ENCODE data around the gene MADD.
"Not testable (repeated sequence)": the region's sequence is repeated elsewhere in the genome, so short reads cannot be mapped to it uniquely, and the experiment has no call there.

The MADD gene

DNA sequence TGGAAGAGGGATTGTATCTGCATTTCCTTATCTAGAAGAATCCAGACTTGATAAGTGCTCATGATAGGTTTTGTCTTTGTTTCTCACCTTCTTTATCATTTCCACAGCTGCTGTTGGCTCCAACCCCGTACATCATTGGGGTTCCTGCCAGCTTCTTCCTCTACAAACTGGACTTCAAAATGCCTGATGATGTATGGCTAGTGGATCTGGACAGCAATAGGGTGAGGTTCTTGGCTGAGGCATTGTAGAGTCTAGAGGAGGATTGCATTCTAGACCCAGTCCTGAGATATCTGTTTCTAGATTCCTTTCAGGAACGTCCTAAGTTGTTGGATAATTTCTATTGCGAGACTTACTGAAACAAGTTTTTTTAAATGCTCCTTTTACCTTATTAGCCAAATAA, 8.1 kb downstream of the MADD start:
- no peak for DNase-seq

DNA sequence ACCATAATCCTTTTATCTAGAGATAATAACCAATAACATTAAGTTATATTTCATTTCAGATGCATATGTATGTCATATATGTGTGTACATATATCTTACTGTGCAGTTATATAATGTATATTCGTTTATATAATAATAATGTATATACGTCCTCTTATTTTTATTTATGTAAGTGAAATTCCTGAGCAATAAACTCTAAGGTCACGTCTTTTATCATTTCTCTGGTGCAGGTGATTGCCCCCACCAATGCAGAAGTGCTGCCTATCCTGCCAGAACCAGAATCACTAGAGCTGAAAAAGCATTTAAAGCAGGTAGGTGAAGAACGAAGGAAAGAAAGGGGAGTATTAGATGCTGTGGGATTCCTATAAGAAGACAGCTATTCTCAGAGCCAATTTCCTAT, 8.8 kb downstream of the MADD start:
- no peak for DNase-seq

DNA sequence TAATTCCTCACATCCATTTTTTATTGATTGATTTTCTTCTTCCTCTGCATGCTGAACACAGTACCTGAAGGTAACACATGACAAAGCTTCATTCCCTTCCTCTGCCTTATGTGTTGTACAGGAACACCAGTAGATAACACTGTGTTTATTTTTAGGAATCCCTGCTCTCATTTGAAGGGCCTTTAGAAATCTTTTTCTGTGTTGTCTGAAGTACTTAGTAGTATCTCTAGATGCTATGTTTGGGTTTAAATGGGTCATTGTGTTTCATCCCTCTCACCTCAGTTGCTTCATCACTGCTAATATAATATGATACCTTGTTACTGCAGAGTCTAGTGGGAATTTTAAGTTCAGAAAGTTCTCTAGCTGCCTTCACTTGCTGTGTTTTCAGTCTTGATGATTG, 10.2 kb downstream of the MADD start:
- no peak for DNase-seq

DNA sequence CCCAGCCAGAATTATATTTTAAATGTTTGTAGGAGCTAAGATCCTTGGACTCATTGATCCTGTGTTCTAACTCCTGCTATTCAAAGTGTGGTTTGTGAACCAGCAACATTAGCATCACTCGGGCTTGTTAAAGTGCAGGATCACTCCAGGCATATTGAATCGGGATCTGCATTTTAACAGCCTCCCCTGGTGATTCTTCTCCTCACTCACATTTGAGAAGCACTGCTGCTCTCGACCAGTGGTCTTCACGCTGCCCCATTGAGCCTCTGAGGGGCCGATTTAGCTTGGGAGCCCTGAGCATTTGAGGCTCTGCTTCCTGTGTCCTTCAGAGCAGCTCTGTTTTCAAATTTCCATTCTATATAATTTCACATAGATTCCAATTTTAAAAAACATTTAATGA, 10.9 kb downstream of the MADD start:
- no peak for DNase-seq

DNA sequence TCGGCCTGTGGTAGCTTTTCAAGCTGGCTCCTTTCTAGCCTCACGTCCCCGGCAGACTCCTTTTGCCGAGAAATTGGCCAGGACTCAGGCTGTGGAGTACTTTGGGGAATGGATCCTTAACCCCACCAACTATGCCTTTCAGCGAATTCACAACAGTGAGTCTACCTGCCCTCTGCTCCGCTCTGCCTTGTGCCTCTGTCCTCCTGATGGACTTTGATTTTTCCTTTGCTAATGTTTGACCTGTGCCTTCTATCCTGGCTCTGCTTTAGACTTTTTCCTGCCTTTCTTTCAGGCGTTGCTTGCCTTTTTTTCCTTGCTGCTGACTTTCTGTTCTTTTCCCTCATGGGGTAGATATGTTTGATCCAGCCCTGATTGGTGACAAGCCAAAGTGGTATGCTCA, 12.5 kb downstream of the MADD start:
- no peak for DNase-seq

DNA sequence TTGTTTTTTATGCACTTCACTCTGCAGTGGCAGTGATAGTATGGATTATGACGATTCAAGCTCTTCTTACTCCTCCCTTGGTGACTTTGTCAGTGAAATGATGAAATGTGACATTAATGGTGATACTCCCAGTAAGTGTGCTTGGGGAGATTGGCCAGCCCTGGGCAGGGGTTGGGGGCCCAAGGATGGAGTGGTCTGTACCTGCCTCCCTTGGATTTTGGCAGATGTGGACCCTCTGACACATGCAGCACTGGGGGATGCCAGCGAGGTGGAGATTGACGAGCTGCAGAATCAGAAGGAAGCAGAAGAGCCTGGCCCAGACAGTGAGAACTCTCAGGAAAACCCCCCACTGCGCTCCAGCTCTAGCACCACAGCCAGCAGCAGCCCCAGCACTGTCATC, 14.2 kb downstream of the MADD start:
- no peak for DNase-seq

DNA sequence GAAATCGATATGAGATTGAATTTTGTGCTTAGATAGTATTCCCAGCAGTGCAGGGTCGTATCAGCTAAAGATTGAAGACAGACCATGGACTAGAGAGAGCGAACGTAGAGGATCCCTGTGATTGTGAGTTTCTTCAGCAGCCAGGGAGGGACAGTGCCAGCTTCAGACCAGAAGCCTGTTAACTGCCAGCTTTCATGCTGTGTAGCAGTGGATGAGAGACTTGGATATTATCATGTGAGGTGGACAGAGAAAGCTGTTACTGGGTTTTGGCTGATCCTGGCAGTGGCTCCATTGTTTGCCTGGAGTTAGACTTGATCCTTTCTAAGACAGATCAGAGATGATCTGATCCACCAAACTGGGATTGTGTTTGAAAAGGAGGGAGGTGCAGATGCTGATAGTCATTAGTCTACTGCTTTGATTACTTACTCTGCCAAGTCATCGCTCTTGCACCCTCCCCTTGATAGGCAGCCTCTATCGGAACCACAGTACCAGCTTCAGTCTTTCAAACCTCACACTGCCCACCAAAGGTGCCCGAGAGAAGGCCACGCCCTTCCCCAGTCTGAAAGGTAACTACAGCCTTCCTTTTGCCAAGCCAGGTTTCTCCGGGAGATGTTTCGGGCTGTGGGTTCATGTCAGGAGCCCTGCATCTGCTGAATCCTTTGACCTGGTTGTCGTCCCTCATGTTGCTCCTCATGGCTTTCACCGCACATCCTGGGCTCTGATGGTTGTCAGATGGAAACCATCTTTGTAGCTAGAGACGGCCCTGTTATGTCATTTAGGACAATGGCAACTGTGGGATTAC, 16.2 kb downstream of the MADD start:
- no peak for DNase-seq

DNA sequence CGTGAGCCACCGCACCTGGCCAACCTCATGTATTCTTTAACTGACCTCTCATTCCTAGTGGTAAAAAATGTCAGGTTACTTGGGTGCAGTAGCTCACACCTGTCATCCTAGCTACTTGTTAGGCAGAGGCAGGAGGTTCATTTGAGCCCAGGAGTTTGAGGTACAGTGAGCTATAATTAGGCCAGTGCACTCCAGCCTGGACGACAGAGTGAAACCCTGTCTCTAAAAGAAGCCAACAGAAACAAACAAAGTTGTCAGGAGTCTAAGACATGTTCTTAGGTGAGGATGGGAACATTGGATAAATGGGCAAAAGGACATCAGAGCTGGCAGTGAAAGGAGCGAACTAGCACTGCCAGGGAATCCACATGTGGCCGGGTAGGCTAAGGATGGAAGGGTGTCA, 18.1 kb downstream of the MADD start:
- no peak for DNase-seq

DNA sequence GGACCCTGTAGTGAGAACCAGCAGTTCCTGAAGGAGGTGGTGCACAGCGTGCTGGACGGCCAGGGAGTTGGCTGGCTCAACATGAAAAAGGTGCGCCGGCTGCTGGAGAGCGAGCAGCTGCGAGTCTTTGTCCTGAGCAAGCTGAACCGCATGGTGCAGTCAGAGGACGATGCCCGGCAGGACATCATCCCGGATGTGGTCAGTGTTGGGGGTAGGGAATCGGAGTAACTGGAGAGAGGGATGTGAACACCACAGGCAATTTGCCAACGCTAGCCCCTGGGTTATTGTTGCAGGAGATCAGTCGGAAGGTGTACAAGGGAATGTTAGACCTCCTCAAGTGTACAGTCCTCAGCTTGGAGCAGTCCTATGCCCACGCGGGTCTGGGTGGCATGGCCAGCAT, 19.9 kb downstream of the MADD start:
- DNase-seq: no peak

DNA sequence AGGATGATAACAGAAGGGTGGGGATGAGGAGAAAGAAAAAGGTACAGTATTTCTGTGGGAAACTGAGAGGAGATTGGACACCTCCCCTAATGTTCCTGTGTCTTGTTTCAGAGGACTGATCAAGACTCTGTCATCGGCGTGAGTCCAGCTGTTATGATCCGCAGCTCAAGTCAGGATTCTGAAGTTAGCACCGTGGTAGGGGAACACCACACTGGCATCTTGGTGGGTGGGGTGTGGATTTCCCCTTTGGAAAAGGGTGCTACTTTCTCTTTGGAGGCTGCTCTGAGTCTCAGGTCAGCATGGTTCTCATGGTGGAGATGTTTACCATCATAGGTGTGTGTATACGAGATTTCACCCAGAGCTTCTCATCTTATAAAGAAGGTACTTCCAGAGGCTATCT, 25.5 kb downstream of the MADD start:
- no peak for DNase-seq

DNA sequence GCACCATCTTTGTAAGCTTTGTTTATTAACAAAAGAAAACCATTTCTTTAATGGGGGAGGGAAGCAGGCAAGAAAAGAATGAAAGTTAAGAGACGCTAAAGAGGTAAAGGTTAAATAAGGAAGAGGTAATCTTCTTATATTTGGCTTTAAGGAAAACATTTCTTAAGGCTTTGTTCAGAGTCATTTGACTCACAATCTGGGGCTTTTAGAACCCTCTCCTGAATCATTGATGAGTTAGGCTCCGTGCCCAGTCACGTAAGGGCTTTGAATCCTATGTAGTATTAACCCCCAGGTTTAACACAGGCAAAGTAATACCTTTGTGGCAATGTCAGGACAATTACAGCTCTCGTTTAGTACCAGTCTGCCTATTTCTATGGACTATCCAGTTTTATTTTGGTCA, 26.1 kb downstream of the MADD start:
- DNase-seq: no peak

DNA sequence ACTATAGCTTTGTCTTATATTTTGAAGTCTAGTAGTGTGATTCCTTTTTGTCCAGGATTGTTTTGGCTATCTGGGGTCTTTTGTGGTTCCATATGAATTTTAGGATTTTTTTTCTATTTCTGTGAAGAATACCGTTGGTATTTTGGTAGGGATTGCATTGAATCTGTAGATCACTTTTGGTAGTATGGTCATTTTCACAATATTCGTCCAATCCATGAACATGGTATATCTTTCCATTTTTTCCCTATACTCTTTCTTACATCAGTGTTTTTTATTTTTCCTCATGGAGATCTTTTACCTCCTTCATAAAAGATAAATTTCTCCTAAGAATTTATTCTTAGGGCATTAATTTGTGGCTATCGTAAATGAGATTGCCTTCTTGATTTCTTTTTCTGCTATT, 29.1 kb downstream of the MADD start:
- no peak for DNase-seq

DNA sequence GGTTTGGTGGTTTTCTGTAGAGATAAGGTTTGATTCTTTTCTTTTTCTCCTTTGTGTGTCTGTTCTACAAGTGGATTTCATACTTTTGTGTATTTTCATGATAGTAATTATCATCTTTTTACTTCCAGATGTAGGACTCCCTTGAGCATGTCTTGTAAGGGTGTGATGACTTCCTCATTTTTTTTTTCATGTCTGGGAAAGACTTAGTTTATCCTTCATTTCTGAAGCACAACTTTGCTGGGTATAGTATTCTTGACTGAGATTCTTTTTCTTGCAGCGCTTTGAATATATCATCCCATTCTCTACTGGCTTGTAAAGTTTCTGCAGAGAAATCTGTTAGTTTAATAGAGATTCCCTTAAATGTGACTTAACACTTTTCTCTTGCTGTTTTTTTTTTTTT, 32.9 kb downstream of the MADD start:
- DNase-seq: no peak

DNA sequence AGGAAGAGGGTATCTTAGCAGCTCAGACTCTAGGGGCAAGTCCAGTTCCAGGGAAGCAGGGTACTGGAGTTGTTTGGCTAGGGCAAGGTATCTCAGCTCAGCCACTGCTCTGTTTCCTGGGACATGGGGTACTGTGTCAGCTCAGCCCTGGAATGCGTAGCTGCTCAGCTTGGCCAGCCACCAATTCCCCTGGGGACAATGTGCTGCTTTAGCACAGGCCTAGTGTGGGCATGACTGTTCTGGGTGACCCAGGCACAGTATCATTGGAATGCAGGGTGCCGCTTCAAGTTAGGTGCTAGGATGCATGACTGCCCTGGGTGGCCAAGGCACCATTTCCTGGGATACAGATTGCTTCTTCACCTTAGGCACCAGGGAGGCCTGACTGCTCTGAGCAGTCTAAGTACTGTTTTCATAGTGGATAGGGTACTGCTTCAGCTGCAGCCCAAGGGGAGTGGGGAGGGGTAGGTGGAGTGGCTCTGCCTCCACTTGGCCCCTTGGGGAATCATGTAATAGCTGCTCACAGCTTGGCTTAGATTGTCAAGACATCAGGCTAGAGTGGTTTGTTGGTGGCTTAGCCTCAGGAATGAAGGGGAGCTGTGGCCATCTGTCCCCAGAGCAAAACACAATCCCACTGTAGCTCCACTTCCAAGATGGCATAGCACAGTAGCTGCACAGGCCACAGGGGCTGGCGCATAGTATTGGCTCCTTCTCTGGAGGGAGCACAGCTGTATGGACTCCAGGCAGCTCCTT, 36.0 kb downstream of the MADD start:
- DNase-seq: no peak

DNA sequence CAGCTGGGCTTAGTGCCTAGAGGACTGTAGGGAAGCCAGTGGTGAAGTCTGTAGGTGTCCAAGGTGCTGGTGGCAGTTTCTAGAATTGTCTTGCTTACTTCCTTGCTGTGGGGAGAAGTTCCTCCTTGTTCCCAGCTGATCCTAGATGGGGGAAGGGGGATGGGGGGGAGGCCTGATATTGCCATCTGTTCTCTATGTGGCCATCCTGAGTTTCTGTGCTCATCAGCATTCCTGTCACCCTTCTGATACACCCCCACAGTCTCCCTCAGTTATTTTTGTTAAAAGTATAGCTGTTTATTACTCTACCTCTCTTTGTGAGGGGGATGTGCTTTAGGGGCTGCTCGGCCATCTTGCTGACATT, 36.5 kb downstream of the MADD start:
- DNase-seq: no peak

DNA sequence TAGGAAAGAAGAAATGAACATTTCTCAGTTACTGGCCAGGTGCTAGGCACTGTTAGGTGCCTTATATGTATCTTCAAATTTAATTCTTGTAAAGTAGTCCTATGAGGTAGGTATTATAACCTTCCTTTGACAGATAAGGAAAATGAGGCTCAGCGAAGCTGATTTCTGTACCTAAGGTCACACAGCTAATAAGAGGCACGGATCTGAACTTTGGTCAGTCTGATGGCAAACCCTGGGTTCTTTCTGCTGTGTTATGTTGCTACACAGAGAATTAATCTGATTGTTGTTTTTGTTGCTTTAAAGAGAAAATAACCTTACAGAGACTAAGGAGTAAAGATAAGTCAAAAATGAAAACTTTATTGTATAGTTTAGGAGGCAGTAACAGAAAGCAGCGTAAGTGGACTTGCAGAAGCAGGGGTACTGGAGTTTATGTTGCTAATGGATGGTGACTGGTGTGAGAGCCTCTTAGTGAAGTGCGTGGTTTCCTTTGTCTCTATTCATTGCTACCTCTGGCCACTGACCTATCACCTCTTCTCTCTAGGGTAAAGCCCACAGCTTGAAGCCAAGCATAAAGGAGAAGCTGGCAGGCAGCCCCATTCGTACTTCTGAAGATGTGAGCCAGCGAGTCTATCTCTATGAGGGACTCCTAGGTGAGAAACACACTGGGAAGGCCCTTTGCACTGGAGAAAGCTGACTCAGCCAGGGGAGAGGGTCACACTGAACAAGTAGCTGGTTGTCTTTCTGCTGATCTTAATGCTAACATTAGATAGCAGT, 38.3 kb downstream of the MADD start:
- DNase-seq: no peak

DNA sequence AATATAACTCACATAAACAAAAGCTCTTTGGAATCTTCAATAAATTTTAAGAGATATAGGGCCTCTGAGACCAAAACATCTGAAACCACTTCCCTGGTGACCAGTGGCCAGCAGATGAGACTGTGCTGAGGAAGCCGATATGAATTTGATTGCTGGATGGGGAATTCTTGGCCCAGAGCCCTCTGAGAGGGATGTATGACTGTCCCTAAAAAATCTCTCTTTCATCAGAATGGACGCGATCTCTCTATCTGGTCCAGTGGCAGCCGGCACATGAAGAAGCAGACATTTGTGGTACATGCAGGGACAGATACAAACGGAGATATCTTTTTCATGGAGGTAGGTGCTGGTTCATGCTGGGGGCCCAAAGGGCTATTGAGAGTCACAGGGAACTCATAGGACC, 45.1 kb downstream of the MADD start:
- no peak for DNase-seq

DNA sequence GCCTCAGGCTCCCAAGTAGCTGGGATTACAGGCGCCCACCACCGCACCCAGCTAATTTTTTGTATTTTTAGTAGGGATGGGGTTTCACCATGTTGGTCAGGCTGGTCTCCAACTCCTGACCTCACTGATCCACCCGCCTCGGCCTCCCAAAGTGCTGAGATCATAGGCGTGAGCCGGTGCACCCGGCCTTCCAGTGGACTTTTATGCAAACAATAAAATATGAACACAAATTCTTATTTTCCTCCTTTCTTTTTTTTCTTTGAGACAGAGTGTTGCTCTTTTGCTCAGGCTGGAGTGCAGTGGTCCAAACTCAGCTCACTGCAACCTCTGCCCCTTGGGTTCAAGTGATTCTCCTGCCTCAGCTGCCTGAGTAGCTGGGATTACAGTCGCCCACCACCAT, 46.6 kb downstream of the MADD start:
- DNase-seq: not testable (repeated sequence)

DNA sequence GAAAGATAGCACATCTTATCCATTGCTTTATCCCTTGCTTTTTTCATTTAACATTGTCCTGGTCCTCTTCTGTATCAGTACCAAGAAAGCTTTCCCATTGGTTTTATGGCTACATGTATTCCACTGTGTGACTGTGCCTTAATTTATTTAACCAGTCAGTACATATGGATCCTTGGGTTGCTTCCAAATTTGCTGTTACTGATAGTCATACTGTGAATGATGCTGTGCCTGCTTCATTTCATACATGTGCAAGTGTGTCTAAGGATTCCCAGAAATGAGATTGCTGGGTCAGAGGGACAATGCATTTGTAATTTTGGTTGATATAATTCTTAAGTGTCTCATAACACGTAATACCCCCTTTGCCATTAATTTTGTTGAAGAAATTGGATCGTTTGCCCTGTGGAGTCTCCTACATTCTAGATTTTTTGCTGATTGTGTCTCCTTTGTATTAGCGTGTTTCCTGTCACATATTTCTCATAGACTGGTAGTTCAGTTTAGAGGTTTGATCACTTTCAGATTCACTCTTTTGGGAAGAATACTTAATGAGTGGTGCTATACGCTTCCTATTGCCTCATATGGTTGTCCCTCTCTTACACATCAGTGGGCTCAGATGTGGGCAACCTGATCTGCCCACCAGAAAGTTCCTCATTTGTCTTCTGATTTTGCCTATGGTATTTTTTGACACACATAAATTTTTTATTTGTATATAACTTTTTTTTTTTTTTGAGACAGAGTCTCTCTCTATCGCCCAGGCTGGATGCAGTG, 47.3 kb downstream of the MADD start:
- DNase-seq: no peak

DNA sequence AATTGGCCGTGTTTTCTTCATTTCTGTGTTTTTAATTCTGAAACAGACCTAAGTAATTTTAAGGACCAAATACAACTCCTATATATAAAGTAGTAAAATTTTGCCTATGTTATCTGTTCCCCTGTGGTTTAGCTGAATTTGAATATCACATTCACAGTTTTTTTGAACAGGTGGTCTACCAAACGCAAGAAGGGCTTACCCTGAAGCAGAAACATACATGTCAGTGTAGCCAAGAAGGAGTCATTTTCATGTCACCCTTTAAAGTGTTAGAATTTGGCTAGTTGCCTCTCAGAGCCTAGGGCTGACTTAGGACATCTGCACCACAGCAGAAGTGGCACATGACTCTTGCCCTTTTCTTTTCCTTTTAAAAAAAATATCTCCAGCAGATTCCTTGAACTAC, 48.2 kb downstream of the MADD start:
- DNase-seq: no peak

DNA sequence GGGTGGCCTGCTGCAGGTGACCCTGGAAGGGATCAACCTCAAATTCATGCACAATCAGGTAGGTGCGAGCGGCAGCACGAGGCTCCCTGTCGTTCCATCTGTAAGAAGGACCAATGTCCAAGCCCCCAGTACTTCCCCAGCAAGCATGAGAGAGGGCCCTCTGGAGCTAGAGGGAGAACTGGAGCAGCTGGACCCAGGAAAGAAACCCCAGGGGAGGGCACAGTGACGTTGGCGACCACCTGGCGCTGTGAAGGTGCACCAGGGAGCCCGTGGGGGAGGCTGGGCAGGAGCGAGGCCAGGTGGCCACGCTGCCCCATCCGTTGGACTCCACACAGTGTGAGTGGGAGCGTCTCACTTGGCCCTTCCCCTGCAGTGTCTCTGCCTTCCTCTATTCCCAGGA, 54.6 kb downstream of the MADD start:
- DNase-seq: no peak

DNA sequence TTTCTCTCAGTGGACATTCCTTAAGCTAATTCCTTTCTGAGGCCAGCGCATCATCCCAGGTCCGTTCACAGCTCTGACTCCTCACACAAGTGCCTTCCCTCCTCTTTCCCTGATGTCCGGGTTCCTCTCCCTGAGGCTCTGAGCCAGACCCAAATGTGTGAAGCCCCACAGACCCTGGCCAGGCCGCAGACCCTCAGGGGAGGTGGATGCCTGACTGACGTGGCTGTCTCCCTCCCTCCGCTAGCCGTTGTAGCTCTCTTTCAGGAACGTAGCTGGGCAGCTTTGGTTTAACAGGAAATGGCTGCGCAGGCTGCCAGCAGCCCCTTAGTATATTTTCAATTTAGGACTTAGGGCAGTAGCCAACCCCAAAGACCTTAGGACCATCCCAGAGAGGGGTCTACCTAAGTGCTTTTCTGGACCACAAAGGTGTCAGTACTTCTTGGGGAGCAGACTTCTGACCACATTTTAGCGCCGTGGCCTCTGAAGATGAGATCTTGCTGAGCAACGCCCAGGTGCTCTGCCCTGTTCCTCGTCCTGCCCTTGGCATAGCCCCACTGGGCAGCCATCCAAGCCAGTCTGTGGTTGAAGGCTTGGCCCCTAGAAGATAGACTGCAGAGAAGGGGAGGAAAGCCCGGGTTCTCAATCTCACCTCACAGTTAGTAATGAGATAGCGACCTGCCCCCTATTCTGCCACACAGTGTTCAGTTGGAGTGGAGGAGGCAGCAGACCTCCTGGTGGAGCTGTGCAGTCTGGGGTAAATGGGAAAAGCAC, 55.5 kb downstream of the MADD start:
- no peak for DNase-seq

All from activated naive CD4-positive, alpha-beta T cell treated with anti-CD3 and anti-CD28 coated beads, Interleukin-2, amount 50 U/mL, for 16 hours (primary cell).